Stimulated activated CD4-positive, alpha-beta T cell treated with anti-CD3 and anti-CD28 coated beads, Interleukin-2, amount 100 ng/mL, for 48 hours (primary cell): ENCODE data around the gene ADAD1.
A peak's percentile ranks its signal among the peaks of the same experiment; 100 is the strongest.

Experiments used
- DNase-seq, 2 donors: peaks; one replicate each; pipeline ENCODE4 v3.0.0-alpha.2; 2020

The ADAD1 gene

DNA sequence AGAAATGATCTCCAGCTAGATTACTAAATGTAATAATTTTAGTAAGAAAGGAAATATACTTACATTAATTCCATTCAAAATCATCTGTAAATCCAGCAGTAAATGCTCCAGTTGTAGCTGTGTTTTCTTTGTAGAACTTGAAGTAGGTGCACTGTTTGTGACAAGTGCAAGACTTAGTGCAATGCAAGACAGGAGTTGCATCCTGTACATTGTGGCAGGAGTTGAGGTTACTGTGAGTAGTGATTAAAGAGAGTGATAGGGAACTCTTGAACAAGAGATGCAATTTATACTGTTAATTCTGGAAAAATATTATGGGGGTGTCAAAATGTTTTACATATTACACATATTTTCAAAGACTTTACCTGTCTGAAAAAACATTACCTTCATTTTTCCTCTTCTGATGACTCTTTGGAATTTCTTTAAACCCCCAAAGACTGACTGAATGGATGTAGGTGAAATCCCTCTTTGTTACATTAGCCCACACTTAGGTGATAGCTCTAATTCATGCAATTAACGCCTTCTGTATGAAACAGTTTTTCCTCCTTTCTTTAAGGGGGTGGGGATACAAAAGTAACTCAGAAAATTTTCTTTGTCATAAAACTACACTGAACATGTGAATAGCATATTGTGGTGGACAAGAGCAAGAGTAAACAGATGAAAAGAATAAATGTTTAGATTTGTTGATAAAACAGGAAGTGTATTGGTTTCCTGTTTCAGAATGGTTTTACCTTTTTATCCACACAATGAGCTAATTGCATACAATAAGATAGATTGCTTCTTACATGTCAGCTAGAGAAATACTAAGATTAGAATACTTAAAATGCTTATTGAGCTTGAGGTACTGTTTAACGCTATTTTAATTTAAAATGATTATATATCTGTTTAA, 77.7 kb downstream of the ADAD1 start, which contains the start of gene IL2:
Gene IL2, minus strand, starts transcription at position 495 of the 886 bp plus-strand sequence. Its CDS starts 285 bp downstream, at position 210.
- no peak for DNase-seq

- DNase-seq = peak; percentile 15 to 25
Observed at GRCh38 chr4:122458625-122459024, 79.8 kb downstream of the ADAD1 start.

- no peak for DNase-seq
Observed at GRCh38 chr4:122469457-122469856, 90.6 kb downstream of the ADAD1 start.

- DNase-seq = no peak
Observed at GRCh38 chr4:122475233-122475632, 96.4 kb downstream of the ADAD1 start.

GRCh38 chr4:122476126-122476525, 97.3 kb downstream of the ADAD1 start:
- no peak for DNase-seq

GRCh38 chr4:122476745-122477144, 97.9 kb downstream of the ADAD1 start:
- no peak for DNase-seq
